Measurements from ENCODE around the gene CA10.

DNA sequence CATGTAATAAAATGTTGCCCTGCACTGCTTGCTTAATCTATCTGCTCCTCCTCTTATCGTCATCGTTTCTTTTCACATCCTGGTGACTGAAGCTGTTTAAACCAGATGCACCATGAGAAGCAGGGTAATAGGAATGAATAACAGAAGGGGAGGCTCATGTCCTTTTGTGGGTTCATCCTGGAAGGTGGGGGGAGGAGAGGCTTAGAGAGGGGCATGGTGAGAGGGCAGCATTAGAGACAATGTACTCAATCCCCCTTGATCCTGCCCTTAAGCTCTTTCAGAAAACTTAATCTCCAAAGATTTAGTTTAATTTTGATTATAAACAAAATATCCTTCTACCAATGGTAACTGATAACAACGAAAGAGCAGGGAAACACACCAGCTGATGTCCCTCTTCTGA lies 248.5 kb downstream of the CA10 start:
- TF ChIP-seq, protein P1, sequence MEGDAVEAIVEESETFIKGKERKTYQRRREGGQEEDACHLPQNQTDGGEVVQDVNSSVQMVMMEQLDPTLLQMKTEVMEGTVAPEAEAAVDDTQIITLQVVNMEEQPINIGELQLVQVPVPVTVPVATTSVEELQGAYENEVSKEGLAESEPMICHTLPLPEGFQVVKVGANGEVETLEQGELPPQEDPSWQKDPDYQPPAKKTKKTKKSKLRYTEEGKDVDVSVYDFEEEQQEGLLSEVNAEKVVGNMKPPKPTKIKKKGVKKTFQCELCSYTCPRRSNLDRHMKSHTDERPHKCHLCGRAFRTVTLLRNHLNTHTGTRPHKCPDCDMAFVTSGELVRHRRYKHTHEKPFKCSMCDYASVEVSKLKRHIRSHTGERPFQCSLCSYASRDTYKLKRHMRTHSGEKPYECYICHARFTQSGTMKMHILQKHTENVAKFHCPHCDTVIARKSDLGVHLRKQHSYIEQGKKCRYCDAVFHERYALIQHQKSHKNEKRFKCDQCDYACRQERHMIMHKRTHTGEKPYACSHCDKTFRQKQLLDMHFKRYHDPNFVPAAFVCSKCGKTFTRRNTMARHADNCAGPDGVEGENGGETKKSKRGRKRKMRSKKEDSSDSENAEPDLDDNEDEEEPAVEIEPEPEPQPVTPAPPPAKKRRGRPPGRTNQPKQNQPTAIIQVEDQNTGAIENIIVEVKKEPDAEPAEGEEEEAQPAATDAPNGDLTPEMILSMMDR (IDR thresholded peaks at IDR 0.05), result no peak
- no peak for TF ChIP-seq POLR2AphosphoS5 (IDR thresholded peaks at IDR 0.05; ENCODE audit: insufficient read depth in 1 of 2, low read depth in 1 of 2)
- no peak for TF ChIP-seq POLR2A (IDR thresholded peaks at IDR 0.05)

All from vagina (tissue), 2 donors.